ENCODE data around the gene PLP2. TPM values are rescaled to one million over a fixed set of nuclear protein-coding genes. Genes with fewer than 3 reads are reported as not detected.

PLP2 gene
- total RNA-seq, 1 donor from 2014 or later = 51.6 TPM

GRCh38 chrX:49210406-49210805 is 38.7 kb downstream of the PLP2 start:
- no peak overlapping the region for H3K4me3 ChIP-seq
- TF ChIP-seq CTCF (IDR thresholded peaks at IDR 0.05) = no peak
- H3K27ac ChIP-seq = no peak overlapping the region
- H3K27me3 ChIP-seq = no peaks in the 10 kb centered on the region
- no peaks in the 10 kb centered on the region for H3K4me1 ChIP-seq
- no peak for DNase-seq (ENCODE audit: low spot score in 2 of 2)
- H3K36me3 ChIP-seq = no peaks in the 10 kb centered on the region
- no peaks in the 10 kb centered on the region for H3K9me3 ChIP-seq
- intact Hi-C loops (cut with DNase I) = no loop called here

- no peak for DNase-seq (ENCODE audit: low spot score in 2 of 2)
Measured at GRCh38 chrX:49211074-49211473, 39.4 kb downstream of the PLP2 start.

GRCh38 chrX:49212209-49212608 is 40.5 kb downstream of the PLP2 start:
- intact Hi-C loops (cut with DNase I) = no loop called here
- Histone ChIP-seq H3K36me3 (no peaks in the 10 kb centered on the region), H3K27me3 (no peaks in the 10 kb centered on the region), H3K27ac (no peak overlapping the region), H3K4me1 (no peaks in the 10 kb centered on the region), H3K9me3 (no peaks in the 10 kb centered on the region), H3K4me3 (no peak overlapping the region)
- DNase-seq (ENCODE audit: low spot score in 2 of 2) = no peak
- TF ChIP-seq CTCF (IDR thresholded peaks at IDR 0.05) = no peak

More at GRCh38 chrX:49211074-49211473, 39.4 kb downstream of the PLP2 start:
- no peak overlapping the region for H3K27ac ChIP-seq
- H3K4me1 ChIP-seq = no peaks in the 10 kb centered on the region
- intact Hi-C loops (cut with DNase I) = no loop called here
- TF ChIP-seq CTCF (IDR thresholded peaks at IDR 0.05) = no peak
- no peak overlapping the region for H3K4me3 ChIP-seq
- H3K27me3 ChIP-seq = no peaks in the 10 kb centered on the region
- H3K9me3 ChIP-seq = no peaks in the 10 kb centered on the region
- H3K36me3 ChIP-seq = no peaks in the 10 kb centered on the region

GRCh38 chrX:49212861-49213260 is 41.2 kb downstream of the PLP2 start:
- no peaks in the 10 kb centered on the region for H3K9me3 ChIP-seq
- intact Hi-C loops (cut with DNase I) = no loop called here
- H3K27ac ChIP-seq = no peak overlapping the region
- no peak overlapping the region for H3K4me3 ChIP-seq
- no peaks in the 10 kb centered on the region for H3K4me1 ChIP-seq
- H3K36me3 ChIP-seq = no peaks in the 10 kb centered on the region
- DNase-seq (ENCODE audit: low spot score in 2 of 2) = no peak
- no peaks in the 10 kb centered on the region for H3K27me3 ChIP-seq
- no peak for TF ChIP-seq CTCF (IDR thresholded peaks at IDR 0.05)

GRCh38 chrX:49214416-49214815 is 42.7 kb downstream of the PLP2 start:
- DNase-seq (ENCODE audit: low spot score in 2 of 2) = no peak
- TF ChIP-seq CTCF (IDR thresholded peaks at IDR 0.05) = no peak
- no peaks in the 10 kb centered on the region for H3K36me3 ChIP-seq
- intact Hi-C loops (cut with DNase I) = no loop called here
- no peak overlapping the region for H3K4me3 ChIP-seq
- no peaks in the 10 kb centered on the region for H3K9me3 ChIP-seq
- no peaks in the 10 kb centered on the region for H3K4me1 ChIP-seq
- H3K27ac ChIP-seq = no peak overlapping the region
- no peaks in the 10 kb centered on the region for H3K27me3 ChIP-seq

- no peaks in the 10 kb centered on the region for H3K9me3 ChIP-seq
- H3K36me3 ChIP-seq = no peaks in the 10 kb centered on the region
- no peak overlapping the region for H3K4me3 ChIP-seq
- DNase-seq (ENCODE audit: low spot score in 2 of 2) = no peak
- H3K27ac ChIP-seq = no peak overlapping the region
- H3K27me3 ChIP-seq = no peaks in the 10 kb centered on the region
- TF ChIP-seq CTCF (IDR thresholded peaks at IDR 0.05) = no peak
- intact Hi-C loops (cut with DNase I) = no loop called here
- H3K4me1 ChIP-seq = no peaks in the 10 kb centered on the region
Measured at GRCh38 chrX:49214996-49215526, 43.4 kb downstream of the PLP2 start.
